MM.1S (cell line): ENCODE data around the gene SLC29A3.

ENCODE experiments used
- EZH2 ChIP-seq: fragments of 300-600 bp; sonication (generic); optimal IDR thresholded peaks from 2 replicates; pipeline ENCODE3; 2017; ENCODE audit warnings: low read depth, mild to moderate bottlenecking, antibody characterized with exemption, low read length, mixed read lengths
- EZH2phosphoT487 ChIP-seq: fragments of 300-600 bp; sonication (generic); IDR thresholded peaks from 2 replicates; pipeline ENCODE4 v1.6.1; 2018; ENCODE audit warnings: antibody characterized with exemption, low read length
- TF ChIP-seq, protein P1 (sequence below): fragments of 300-600 bp; sonication (generic); IDR thresholded peaks from 2 replicates; pipeline ENCODE4 v1.5.1; 2016; ENCODE audit warnings: antibody characterized with exemption, low read length, mixed read lengths

DNA sequence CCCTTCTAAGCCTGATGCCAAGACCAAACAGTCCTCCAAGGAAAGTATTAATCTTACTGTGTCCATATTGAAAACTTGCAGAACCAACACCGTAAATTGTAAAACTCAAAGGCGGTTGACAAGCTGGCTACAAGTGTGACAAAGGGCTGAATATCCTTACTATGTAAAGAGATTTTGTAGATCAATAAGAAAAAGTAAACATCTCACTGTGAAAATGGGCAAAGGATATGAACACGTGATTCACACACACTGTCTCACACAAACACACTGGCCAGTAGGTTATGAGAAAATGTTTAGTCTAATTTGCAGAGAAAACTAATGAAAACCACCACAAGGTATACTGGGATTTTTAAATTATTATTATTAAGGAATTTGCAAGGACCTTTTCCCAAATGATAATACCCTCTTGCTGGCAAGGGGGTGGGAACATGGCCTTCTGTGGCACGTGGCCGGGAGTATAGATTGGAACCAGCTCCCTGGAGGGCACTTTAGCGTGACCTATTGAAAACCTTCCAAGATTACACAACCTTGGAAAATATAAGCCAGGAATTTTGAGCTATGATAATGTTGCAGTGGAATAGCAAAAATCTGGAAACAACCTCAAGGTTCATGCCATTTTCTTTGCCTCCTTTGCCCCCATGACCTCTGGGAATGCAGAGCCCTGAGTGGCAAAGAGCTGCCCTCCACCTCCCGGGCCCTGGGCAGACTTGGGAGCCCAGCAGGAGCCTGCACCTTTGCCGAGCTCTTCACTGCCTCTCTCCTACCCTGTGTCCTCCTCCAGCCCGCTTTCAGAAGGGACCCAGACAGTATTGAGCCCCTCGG lies 26.2 kb upstream of the SLC29A3 start:
- TF ChIP-seq EZH2 (no peak), EZH2phosphoT487 (no peak)
- TF ChIP-seq, protein P1, sequence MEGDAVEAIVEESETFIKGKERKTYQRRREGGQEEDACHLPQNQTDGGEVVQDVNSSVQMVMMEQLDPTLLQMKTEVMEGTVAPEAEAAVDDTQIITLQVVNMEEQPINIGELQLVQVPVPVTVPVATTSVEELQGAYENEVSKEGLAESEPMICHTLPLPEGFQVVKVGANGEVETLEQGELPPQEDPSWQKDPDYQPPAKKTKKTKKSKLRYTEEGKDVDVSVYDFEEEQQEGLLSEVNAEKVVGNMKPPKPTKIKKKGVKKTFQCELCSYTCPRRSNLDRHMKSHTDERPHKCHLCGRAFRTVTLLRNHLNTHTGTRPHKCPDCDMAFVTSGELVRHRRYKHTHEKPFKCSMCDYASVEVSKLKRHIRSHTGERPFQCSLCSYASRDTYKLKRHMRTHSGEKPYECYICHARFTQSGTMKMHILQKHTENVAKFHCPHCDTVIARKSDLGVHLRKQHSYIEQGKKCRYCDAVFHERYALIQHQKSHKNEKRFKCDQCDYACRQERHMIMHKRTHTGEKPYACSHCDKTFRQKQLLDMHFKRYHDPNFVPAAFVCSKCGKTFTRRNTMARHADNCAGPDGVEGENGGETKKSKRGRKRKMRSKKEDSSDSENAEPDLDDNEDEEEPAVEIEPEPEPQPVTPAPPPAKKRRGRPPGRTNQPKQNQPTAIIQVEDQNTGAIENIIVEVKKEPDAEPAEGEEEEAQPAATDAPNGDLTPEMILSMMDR = no peak
